WERI-Rb-1 (cell line): Measurements from ENCODE around the gene ATP1B4.

ENCODE experiments used
- DNase-seq: peaks from one replicate; pipeline ENCODE4 v3.0.0-alpha.2; 2020
- H3K27ac ChIP-seq: fragments of 250-450 bp; sonication (Bioruptor Pico); 2 replicates; pipeline ENCODE4 v1.5.1; 2020; ENCODE audit warnings: mild to moderate bottlenecking, moderate library complexity
- H3K27me3 ChIP-seq: fragments of 250-450 bp; sonication (Bioruptor Pico); 2 replicates; pipeline ENCODE4 v1.5.1; 2021; ENCODE audit warnings: mild to moderate bottlenecking, low read depth, moderate library complexity; ENCODE audit not compliant: insufficient read depth, severe bottlenecking
- H3K36me3 ChIP-seq: fragments of 250-450 bp; sonication (Bioruptor Pico); 2 replicates; pipeline ENCODE4 v1.5.1; 2020; ENCODE audit warnings: mild to moderate bottlenecking, moderate library complexity
- H3K4me3 ChIP-seq: 2 replicates; pipeline ENCODE4 v1.5.1; 2011; ENCODE audit warnings: low read depth, mild to moderate bottlenecking, control low read depth, low read length
- H3K9me3 ChIP-seq: fragments of 250-450 bp; sonication (Bioruptor Pico); 2 replicates; pipeline ENCODE4 v1.5.1; 2021; ENCODE audit warnings: mild to moderate bottlenecking, moderate library complexity; ENCODE audit not compliant: severe bottlenecking
- CTCF ChIP-seq: IDR thresholded peaks from 2 replicates; pipeline ENCODE4 v1.5.1; 2011; ENCODE audit warnings: low read depth, mild to moderate bottlenecking, control low read depth, inconsistent platforms, low read length

The ATP1B4 gene

GRCh38 chrX:120365968-120366367 lies 4.1 kb downstream of the ATP1B4 start:
- Histone ChIP-seq H3K27me3 (peaks cover 18% of the 10 kb centered on the region), H3K4me3 (no peak overlapping the region), H3K36me3 (no peaks in the 10 kb centered on the region), H3K9me3 (no peaks in the 10 kb centered on the region), H3K27ac (no peak overlapping the region)
- no peak for TF ChIP-seq CTCF
- DNase-seq: no peak

GRCh38 chrX:120366794-120367193 lies 4.9 kb downstream of the ATP1B4 start:
- no peak for TF ChIP-seq CTCF
- Histone ChIP-seq H3K27me3 (peaks cover 21% of the 10 kb centered on the region), H3K36me3 (no peaks in the 10 kb centered on the region), H3K27ac (no peak overlapping the region), H3K9me3 (no peaks in the 10 kb centered on the region), H3K4me3 (no peak overlapping the region)
- DNase-seq: no peak

GRCh38 chrX:120367402-120368109 lies 5.7 kb downstream of the ATP1B4 start:
- H3K4me3 ChIP-seq: no peak overlapping the region
- peaks cover 29% of the 10 kb centered on the region for H3K27me3 ChIP-seq
- no peaks in the 10 kb centered on the region for H3K9me3 ChIP-seq
- H3K27ac ChIP-seq: no peak overlapping the region
- H3K36me3 ChIP-seq: no peaks in the 10 kb centered on the region
- no peak for DNase-seq
- no peak for TF ChIP-seq CTCF

GRCh38 chrX:120372667-120373370 lies 10.9 kb downstream of the ATP1B4 start:
- no peak for DNase-seq
- H3K27me3 ChIP-seq: peaks cover 29% of the 10 kb centered on the region
- no peak overlapping the region for H3K4me3 ChIP-seq
- no peak overlapping the region for H3K27ac ChIP-seq
- no peaks in the 10 kb centered on the region for H3K36me3 ChIP-seq
- no peaks in the 10 kb centered on the region for H3K9me3 ChIP-seq
- TF ChIP-seq CTCF: no peak

- H3K9me3 ChIP-seq: no peaks in the 10 kb centered on the region
- TF ChIP-seq CTCF: no peak
- no peak for DNase-seq
- no peaks in the 10 kb centered on the region for H3K36me3 ChIP-seq
- no peak overlapping the region for H3K27ac ChIP-seq
- H3K27me3 ChIP-seq: peaks cover 23% of the 10 kb centered on the region
- no peak overlapping the region for H3K4me3 ChIP-seq
Measured at GRCh38 chrX:120377179-120377578, 15.3 kb downstream of the ATP1B4 start.

GRCh38 chrX:120377715-120378114 lies 15.8 kb downstream of the ATP1B4 start:
- H3K27me3 ChIP-seq: peaks cover 19% of the 10 kb centered on the region
- H3K36me3 ChIP-seq: no peaks in the 10 kb centered on the region
- H3K27ac ChIP-seq: no peak overlapping the region
- DNase-seq: no peak
- H3K4me3 ChIP-seq: no peak overlapping the region
- H3K9me3 ChIP-seq: no peaks in the 10 kb centered on the region
- no peak for TF ChIP-seq CTCF
